ENCODE data around the gene BCL3. TPM values are rescaled to one million over a fixed set of nuclear protein-coding genes. Genes with fewer than 3 reads are reported as not detected.

The BCL3 gene
- total and polyA plus RNA-seq, 2 experiments from 2014 or later, result 1.4 to 4.1 TPM

GRCh38 chr19:44747739-44748425 lies 626 bp upstream of the BCL3 start:
- no peaks in the 10 kb centered on the region for H3K36me3 ChIP-seq (ENCODE audit: insufficient read depth)
- no peaks in the 10 kb centered on the region for H3K9me2 ChIP-seq (ENCODE audit: insufficient read depth)
- H3F3A ChIP-seq (replicated peaks; ENCODE audit: low read depth), result peaks cover 7% of the 10 kb centered on the region
- Mint-ChIP-seq H3K4me3 (peak overlapping the region; percentile 82), H3K9me3 (no peaks in the 10 kb centered on the region; the same call in 1 of the 3 replicates), H3K4me1 (peaks cover 8% of the 10 kb centered on the region; the same call in 2 of the 3 replicates), H3K36me3 (ENCODE audit: low read depth) (peaks cover 4% of the 10 kb centered on the region; the same call in 1 of the 3 replicates), H3K27me3 (ENCODE audit: insufficient read depth, low read depth, poor library complexity) (peaks cover 58% of the 10 kb centered on the region), H3K27ac (no peak overlapping the region)
- H3K4me1 ChIP-seq (ENCODE audit: insufficient read depth), result peaks cover 5% of the 10 kb centered on the region; the same call in 1 of the 2 replicates
- peak overlapping the region; percentile 86 for H3K4me3 ChIP-seq
- H3K79me2 ChIP-seq (replicated peaks; ENCODE audit: insufficient read depth), result no peaks in the 10 kb centered on the region
- TF ChIP-seq ETS1 (IDR thresholded peaks at IDR 0.05) (no peak), EZH2phosphoT487 (IDR thresholded peaks at IDR 0.05; ENCODE audit: unreplicated experiment) (no peak), EZH2 (IDR thresholded peaks at IDR 0.05; ENCODE audit: low read depth, unreplicated experiment) (peak; percentile 57)
- no peaks in the 10 kb centered on the region for H4K20me1 ChIP-seq (replicated peaks; ENCODE audit: insufficient read depth)
- H3K4me2 ChIP-seq, result peak overlapping the region; percentile 94
- peak overlapping the region; percentile 99 for H2AFZ ChIP-seq
- DNase-seq (ENCODE audit: low spot score) (peak; percentile 71), ATAC-seq (peak; percentile 21)
- H3K27me3 ChIP-seq (ENCODE audit: insufficient read depth), result peaks cover 78% of the 10 kb centered on the region
- H3K27ac ChIP-seq (ENCODE audit: low read depth), result no peak overlapping the region

- Histone ChIP-seq H2AFZ (no peak overlapping the region), H3K27me3 (ENCODE audit: insufficient read depth) (peaks cover 91% of the 10 kb centered on the region), H3K4me2 (peak overlapping the region; percentile 94), H3F3A (replicated peaks; ENCODE audit: low read depth) (peaks cover 9% of the 10 kb centered on the region), H3K4me3 (peak overlapping the region; percentile 86), H4K20me1 (replicated peaks; ENCODE audit: insufficient read depth) (no peaks in the 10 kb centered on the region), H3K36me3 (ENCODE audit: insufficient read depth) (no peaks in the 10 kb centered on the region), H3K27ac (ENCODE audit: low read depth) (no peak overlapping the region), H3K4me1 (ENCODE audit: insufficient read depth) (peaks cover 11% of the 10 kb centered on the region), H3K79me2 (replicated peaks; ENCODE audit: insufficient read depth) (no peaks in the 10 kb centered on the region), H3K9me2 (ENCODE audit: insufficient read depth) (no peaks in the 10 kb centered on the region)
- peaks cover 70% of the 10 kb centered on the region for H3K27me3 Mint-ChIP-seq (ENCODE audit: insufficient read depth, low read depth, poor library complexity)
- ATAC-seq (no peak), DNase-seq (ENCODE audit: low spot score) (no peak)
- peaks cover 4% of the 10 kb centered on the region; the same call in 1 of the 3 replicates for H3K36me3 Mint-ChIP-seq (ENCODE audit: low read depth)
- no peak overlapping the region for H3K27ac Mint-ChIP-seq
- peaks cover 14% of the 10 kb centered on the region; the same call in 2 of the 3 replicates for H3K4me1 Mint-ChIP-seq
- peak overlapping the region; percentile 65 for H3K4me3 Mint-ChIP-seq
- no peaks in the 10 kb centered on the region; the same call in 1 of the 3 replicates for H3K9me3 Mint-ChIP-seq
- TF ChIP-seq ZNF462 (CRISPR knock-in tag; IDR thresholded peaks at IDR 0.05), result no peak
- no peak for TF ChIP-seq REST (IDR thresholded peaks at IDR 0.05; ENCODE audit: unreplicated experiment)
- TF ChIP-seq CTCF (conservative IDR thresholded peaks at IDR 0.05; ENCODE audit: low read depth in 2 of 2), result no peak
- TF ChIP-seq POLR2AphosphoS5 (IDR thresholded peaks at IDR 0.05; ENCODE audit: low read depth), result no peak
- peak; percentile 45 for TF ChIP-seq EZH2 (IDR thresholded peaks at IDR 0.05; ENCODE audit: low read depth, unreplicated experiment)
These were observed 784 bp downstream of the BCL3 start for GRCh38 chr19:44749292-44749691.

Measured in GM23338 (cell line).